GM21576 (cell line): Measurements from ENCODE around the gene ACOT7.
A peak's percentile ranks its signal among the peaks of the same experiment; 100 is the strongest.
"Not testable (repeated sequence)": the region's sequence is repeated elsewhere in the genome, so short reads cannot be mapped to it uniquely, and the experiment has no call there.

Experiments used
- ATAC-seq: cut with Tn5 transposase; IDR thresholded peaks from one replicate; pipeline ENCODE4 v1.9.1; 2021; ENCODE audit warnings: mild to moderate bottlenecking, moderate library complexity; ENCODE audit not compliant: unreplicated experiment

Gene ACOT7, protein sequence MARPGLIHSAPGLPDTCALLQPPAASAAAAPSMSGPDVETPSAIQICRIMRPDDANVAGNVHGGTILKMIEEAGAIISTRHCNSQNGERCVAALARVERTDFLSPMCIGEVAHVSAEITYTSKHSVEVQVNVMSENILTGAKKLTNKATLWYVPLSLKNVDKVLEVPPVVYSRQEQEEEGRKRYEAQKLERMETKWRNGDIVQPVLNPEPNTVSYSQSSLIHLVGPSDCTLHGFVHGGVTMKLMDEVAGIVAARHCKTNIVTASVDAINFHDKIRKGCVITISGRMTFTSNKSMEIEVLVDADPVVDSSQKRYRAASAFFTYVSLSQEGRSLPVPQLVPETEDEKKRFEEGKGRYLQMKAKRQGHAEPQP

DNA sequence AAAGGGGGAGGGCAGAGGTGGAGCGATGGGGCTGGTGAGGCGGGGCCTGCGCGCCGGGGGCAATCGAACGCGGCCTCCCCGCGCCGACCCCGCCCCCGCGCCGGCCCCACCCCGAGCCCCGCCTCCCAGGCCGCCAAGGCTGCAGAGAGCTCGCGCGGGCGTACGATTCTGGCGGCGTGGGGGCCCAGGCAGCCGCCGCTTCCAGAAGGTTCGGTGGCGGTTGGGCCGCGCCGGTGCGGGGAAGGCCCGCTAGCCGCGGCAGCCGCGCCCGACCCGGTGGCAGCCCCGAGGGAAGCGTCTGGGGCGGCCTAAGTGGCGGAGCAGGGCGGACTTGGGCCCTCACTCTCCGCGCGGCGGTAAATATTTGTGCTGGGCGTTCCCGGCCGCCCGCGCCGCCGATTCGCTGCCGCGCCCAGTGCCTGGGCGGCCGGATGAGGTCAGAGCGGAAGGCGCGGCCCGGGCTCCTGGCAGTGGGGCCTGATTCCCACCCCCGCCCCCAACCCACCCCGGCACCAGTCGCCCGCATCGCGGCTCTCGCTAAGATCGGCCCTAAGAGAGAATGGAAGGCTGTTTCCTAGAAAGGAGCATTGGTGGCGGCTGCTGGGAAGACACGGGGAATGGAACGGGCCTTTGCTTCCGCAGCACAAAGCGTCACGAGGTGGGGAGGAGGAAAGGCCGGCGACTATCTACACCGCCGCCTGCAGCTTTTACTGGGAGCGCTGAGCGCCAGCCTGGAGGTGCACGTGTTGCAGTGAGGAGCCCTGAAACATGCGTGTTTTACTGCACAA is at the start of gene ACOT7:
ACOT7 (minus strand) TSS at position 368 of the 788 bp plus-strand sequence. CDS start 368 bp downstream, outside the sequence.
- peak; percentile 73 for ATAC-seq

- no peak for ATAC-seq
Observed at GRCh38 chr1:6441586-6441985, 48.0 kb upstream of the ACOT7 start.

- ATAC-seq = no peak
Observed at GRCh38 chr1:6440198-6441126, 46.9 kb upstream of the ACOT7 start.

GRCh38 chr1:6438047-6438525 is 44.5 kb upstream of the ACOT7 start:
- no peak for ATAC-seq

DNA sequence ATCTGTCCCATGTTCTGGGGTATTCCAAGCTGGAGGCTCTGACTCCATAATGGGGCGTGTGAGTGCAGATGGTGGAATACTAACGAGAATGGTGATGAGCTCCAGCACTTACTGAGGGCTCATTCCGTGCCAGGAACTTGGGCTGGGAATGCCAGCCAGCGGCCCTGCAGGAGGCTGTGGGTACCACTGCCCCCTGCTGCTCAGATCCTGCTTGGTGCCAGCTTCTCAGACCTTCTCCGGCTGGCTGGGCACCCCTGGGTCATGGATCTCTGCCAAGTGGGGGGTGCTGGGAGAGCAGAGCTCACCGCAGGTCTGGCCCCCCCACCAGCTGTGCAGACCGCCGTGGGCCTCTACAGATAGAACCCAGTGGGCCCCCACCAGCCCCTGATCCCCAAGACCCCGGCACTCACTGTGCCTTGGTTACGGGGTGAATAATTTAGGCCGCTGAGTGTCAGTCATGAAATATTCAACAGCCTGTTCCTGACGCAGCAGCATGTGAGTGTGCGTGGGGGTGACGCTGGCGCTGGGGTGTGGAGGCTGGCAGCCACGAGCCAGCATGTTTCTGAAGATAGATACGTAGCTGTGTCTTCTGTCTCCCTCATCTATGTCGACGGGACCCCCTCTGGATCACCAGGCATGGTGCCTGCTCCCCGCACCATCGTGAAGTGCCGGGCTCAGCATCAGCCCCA is 43.6 kb upstream of the ACOT7 start:
- not testable (repeated sequence) for ATAC-seq

GRCh38 chr1:6436277-6436676 is 42.7 kb upstream of the ACOT7 start:
- ATAC-seq = not testable (repeated sequence)

- ATAC-seq = no peak
Observed at GRCh38 chr1:6435547-6435946, 42.0 kb upstream of the ACOT7 start.

GRCh38 chr1:6435129-6435528 is 41.6 kb upstream of the ACOT7 start:
- no peak for ATAC-seq

DNA sequence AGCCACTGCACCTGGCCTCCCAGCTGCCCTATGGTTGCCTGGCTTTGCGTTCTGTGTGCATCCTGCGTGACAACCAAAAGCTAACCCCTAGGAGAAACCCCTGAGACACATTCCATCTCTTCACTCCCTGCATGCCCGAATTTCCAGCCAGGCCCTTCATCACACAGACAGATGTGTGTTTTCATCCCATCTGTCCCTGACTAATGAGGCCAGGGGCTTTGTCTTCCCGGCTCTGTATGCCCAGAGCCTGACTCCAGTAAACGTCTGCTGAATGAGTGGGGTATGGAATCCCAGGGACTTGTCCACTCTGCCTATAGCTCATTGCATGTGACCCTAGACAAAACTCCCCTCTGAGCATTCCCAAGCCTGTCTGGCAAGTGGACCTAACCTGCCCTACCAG is 40.6 kb upstream of the ACOT7 start:
- ATAC-seq = no peak

DNA sequence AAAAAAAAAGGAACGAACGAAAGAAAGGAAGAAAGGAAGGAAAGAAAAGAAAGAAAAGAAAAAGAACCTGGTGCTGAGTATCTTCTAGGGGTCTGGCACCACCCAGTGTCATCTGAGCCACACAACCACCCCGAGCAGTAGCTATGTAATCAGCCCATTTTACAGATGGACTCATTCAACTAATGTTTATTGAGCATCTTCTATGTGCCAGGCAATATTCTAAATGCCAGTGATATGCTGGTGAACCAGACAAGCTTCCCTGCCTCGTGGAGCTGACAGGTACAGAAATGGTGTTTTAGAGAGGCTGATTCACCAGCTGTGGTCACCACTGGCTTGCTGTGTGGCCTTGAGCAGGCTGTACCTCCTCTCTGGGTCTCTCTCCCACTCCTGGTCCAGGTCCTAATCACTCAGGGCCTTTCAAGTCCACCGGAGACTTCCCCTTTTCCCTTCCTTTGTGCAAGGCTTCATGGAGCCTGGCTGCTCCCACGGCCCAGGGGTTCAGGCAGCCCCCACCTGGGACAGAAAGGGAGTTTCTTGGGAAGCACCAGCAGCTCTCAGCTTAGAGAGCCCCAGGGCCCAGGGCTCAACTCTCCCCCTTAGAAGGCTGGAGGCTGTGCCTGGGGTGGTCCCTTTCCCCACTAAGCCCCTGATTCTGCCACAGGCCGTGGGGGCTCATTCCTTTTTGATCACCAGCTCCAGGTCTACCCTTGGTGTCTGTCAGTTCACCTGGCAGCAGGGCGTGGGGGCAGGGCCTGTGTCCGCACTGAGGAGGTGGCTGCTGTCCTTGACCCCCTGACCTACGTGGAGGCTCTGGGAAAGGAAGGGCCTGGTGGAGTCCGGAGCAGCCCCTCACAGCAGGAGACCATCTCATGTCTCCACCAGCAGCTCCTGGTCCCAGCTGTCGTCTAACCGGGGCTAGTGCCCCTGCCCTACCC is 38.3 kb upstream of the ACOT7 start:
- not testable (repeated sequence) for ATAC-seq

DNA sequence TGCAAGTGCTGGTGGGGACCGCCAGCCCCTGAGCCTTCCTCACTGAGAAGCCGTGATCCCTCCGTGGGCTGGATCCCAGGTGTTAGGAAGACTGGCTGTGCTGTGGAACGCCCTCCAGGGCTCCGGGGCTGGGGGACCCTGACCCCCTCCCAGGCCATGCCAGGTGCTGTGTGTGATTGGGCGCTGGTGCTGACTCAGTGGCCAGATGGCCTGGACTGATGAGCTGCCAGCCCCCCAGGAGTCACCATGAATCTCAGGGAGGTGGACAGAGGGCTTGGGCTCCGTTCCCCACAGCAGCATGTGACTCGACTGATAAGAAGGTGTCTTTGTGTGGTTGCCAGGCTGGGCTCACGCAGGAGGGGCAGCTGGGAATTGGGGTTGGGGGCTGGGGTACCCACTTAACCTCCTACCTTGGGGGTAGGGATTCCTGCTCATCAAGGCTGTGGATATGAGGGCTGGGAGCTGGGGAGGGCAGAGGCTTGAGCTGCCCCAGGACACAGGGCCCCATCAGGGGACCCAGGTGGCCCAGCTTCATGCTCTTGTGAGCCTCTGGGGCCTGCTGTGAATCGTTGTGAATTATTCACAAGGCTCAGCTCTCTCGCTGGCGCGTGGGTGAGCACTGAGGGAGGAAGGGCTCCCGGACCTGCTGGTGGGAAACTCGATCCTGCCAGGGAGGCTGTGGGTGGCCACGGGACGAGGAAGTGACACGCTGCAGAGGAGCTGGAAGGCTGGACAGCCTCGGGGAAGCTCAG is 36.3 kb upstream of the ACOT7 start:
- ATAC-seq = not testable (repeated sequence)

- ATAC-seq = not testable (repeated sequence)
Observed at GRCh38 chr1:6428453-6428852, 34.9 kb upstream of the ACOT7 start.

DNA sequence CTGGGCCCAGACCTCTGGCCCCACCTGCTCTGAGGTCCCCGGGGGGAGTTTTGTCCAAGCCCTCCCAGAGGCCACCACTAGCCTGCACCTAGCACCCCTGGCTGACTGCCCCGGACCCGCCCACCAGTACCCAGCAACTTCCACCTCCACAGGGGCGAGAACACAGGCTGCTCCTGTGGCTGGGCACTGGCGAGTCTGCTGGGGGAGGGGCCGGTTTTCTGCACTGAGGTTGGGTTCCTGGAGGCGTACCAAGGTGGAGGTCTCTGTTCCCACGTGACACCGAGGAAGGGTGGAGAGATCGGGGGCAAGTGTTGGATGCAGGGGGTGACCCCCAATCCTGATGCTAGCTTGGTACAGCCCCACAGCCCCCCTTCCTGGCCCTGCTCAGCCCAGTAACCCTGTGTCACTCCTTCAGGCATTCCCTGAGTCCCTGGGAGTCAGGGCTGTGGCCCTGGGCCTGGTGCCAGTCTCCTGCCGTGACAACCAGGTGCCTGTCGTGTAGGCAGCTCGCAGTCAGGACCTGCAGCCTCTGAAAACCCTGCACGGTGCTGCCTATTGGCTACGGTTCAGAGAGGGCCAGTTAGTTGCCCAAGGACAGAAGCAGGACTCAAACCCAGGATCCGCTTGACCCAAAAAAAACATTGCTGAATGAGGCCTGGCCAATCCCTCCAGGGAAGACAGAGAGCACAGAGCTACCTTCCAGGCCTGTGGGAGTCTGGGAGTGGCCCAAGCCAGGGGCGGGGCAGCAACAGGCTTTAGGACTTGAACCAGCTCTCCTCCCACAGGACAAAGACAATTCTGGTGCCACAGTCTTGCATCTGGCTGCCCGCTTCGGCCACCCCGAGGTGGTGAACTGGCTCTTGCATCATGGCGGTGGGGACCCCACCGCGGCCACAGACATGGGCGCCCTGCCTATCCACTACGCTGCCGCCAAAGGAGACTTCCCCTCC is 34.1 kb upstream of the ACOT7 start:
- ATAC-seq = no peak

DNA sequence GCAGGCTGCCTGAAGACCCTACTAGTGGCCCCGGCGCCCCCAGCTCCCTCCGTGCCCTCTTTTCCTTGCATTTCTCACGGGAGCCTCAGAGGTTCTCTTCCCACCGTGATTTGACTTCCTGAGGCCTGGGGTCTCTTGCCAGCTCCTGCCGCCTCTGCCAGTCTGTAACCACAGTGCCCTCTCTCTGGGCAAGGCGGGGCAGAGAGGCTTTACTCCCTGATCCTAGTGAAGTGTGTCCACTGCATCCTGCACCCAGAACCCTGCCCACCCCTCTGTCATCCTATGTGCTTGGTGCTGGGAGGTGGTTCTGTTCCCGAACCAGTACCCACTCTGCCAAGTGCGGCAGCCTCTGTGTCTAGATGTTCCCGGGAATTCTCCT is 33.4 kb upstream of the ACOT7 start:
- ATAC-seq = no peak

- ATAC-seq = no peak
Observed at GRCh38 chr1:6426277-6426971, 32.9 kb upstream of the ACOT7 start.

DNA sequence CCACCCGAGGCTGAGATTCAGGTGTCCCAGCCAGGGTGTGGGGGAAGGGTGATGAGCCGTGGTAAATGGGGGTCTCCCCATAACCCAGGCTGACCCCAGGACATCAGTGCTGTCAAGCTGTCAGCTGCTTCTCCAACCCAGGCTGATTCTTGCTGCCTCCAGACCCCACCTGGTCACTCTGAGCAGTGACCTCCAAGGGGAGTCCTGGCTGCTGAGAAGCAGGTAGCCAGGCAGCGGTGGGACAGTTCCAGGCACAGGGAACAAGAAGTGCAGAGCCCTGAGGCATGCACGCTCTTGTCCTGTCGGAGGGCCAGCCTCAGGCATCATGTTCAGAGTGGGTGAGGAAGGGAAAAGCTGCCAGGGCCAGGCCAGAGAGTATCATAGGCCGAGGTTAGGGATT is 32.1 kb upstream of the ACOT7 start:
- no peak for ATAC-seq
